Right lobe of liver (tissue), 6 donors: ENCODE data around the gene NOS1AP. TPM values are rescaled to one million over a fixed set of nuclear protein-coding genes. Genes with fewer than 3 reads are reported as not detected.
A peak's percentile ranks its signal among the peaks of the same experiment; 100 is the strongest.

Experiments used
- ATAC-seq, 4 donors: fragments of 200-7000 bp; cut with Tn5 transposase; one replicate each; pipeline ENCODE4 v1.9.1; 2020; ENCODE audit warnings: mild to moderate bottlenecking in 4 of 4, moderate library complexity in 4 of 4
- DNase-seq, 3 donors: peaks; one replicate each; pipeline ENCODE4 v3.0.0-alpha.2; 2020
- H3K27ac ChIP-seq, 3 donors: fragments of 200-600 bp; one replicate each; pipeline ENCODE4 v1.8.0; 2022
- H3K27me3 ChIP-seq, 2 donors: fragments of 200-600 bp; one replicate each; pipeline ENCODE4 v1.8.0; 2022
- H3K36me3 ChIP-seq, 4 donors: fragments of 200-600 bp; sonication (generic) in 1 of 4; one replicate each; pipeline versions ENCODE4 v1.5.1 to v1.8.0; 2017 to 2022; ENCODE audit warnings: control low read depth in 1 of 4
- H3K4me1 ChIP-seq, 4 donors: fragments of 200-600 bp; sonication (generic) in 1 of 4; one replicate each; pipeline versions ENCODE4 v1.5.1 to v1.8.0; 2017 to 2022; ENCODE audit warnings: control low read depth in 1 of 4
- H3K4me3 ChIP-seq, 3 donors: fragments of 200-600 bp; one replicate each; pipeline ENCODE4 v1.8.0; 2022
- H3K9me3 ChIP-seq, 4 donors: fragments of 200-600 bp; sonication (generic) in 1 of 4; one replicate each; pipeline versions ENCODE4 v1.5.1 to v1.8.0; 2017 to 2022; ENCODE audit warnings: control low read depth in 1 of 4
- POLR2A ChIP-seq: fragments of 450-650 bp; IDR thresholded peaks from one replicate; pipeline ENCODE4 v1.6.1; 2017; ENCODE audit warnings: antibody characterized with exemption, mild to moderate bottlenecking
- WGBS: methylation state at CpG from one replicate; pipeline ENCODE4 v1.1.6; 2018; ENCODE audit warnings: low coverage, low lambda C conversion rate; ENCODE audit not compliant: insufficient coverage; ENCODE audit errors: missing lambda C conversion rate; 5-methylcytosine and 5-hydroxymethylcytosine counted together
- intact Hi-C, 2 donors: fragments of 100-400 bp; cut with DNase I; formaldehyde crosslinking; loops; one replicate each; pipeline versions ENCODE4 v1.11.2 to v1.14.1; 2022
- total RNA-seq, 6 experiments: library from RNA; depleted of rRNA in 2 of 6; stranded (reverse); fragments of >200 nt in 2 of 6; fragmentation: NEBNext Ultra II Directional in 3 of 6; extraction: Animal tissue kit (Norgen Biotek cat#: 25700) in 3 of 6; gene quantifications; one replicate each; pipeline versions ENCODE4 v1.1.0 to v1.2.4, GENCODE V29; 2016 to 2023
- TF ChIP-seq, protein P1 (sequence below), 4 donors: fragments of 200-600 bp in 3 of 4; fragments of 450-650 bp in 1 of 4; IDR thresholded peaks; one replicate each; pipeline versions ENCODE4 v1.5.1 to v1.8.0; 2016 to 2022; ENCODE audit warnings: antibody characterized with exemption in 4 of 4, mild to moderate bottlenecking in 2 of 4
- donor health status: DM: no; HTN: yes; CAD: no.
- donor health status: DM: no; HTN: no; CAD: no.
- donor health status: DM: no; HTN: no; CAD: no.
- donor health status: DM: no; HTN: yes; CAD: no.
- donor health status: DM: no; HTN: yes; CAD: no.

The NOS1AP gene
- total RNA-seq, 6 experiments from 2014 or later = 4.7 to 24.8 (median 11.6) TPM

DNA sequence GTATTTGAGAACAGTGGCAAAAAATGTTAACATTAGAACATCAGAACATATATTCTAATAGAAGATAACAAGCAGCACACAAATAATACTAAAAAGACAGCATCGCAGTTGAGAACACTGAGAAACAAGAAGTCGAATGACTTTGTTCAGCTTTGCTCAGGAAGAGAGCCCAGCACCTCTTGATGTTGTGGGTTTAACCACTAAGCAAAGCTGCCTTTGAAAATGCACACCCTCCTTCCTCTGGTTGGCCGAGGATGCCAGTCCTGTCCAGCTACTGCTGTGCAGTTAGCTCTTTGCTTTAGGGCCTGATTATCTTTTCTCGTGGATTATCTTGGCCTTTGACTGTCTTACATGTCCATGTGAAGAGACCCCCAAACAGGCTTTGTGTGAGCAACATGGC lies 246.7 kb downstream of the NOS1AP start:
- TF ChIP-seq, protein P1, sequence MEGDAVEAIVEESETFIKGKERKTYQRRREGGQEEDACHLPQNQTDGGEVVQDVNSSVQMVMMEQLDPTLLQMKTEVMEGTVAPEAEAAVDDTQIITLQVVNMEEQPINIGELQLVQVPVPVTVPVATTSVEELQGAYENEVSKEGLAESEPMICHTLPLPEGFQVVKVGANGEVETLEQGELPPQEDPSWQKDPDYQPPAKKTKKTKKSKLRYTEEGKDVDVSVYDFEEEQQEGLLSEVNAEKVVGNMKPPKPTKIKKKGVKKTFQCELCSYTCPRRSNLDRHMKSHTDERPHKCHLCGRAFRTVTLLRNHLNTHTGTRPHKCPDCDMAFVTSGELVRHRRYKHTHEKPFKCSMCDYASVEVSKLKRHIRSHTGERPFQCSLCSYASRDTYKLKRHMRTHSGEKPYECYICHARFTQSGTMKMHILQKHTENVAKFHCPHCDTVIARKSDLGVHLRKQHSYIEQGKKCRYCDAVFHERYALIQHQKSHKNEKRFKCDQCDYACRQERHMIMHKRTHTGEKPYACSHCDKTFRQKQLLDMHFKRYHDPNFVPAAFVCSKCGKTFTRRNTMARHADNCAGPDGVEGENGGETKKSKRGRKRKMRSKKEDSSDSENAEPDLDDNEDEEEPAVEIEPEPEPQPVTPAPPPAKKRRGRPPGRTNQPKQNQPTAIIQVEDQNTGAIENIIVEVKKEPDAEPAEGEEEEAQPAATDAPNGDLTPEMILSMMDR (IDR thresholded peaks at IDR 0.05) = no peak
- no peak for TF ChIP-seq POLR2A
- Histone ChIP-seq H3K9me3 (no peaks in the 10 kb centered on the region), H3K27me3 (no peaks in the 10 kb centered on the region), H3K27ac (no peak overlapping the region), H3K4me1 (no peaks in the 10 kb centered on the region), H3K4me3 (no peak overlapping the region), H3K36me3 (no peaks in the 10 kb centered on the region)
- intact Hi-C loops = no loop called here
- ATAC-seq (no peak), DNase-seq (no peak)
- 87% methylated on average over 4 of the region's 4 CpGs for WGBS

DNA sequence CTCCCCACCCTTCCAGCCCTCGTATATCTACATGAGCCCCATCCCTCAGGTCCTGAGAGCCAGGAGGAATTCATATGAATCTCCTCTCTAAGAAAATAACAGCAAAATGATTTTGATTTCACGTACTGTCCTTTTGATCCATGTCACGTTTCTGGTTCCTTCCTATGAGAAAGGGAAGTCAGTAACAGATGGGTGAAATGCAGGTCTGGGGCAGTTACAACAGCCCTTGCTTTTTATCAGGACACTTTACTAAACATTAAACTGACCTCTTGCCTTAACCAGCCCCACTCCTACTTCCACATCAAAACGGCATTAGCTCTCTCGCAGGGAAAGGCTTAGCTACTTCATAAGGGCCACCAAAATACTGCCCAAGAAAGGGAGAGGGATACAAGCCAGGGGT lies 248.1 kb downstream of the NOS1AP start:
- DNase-seq (no peak), ATAC-seq (peak in 2 of 4 donors; percentile 50 to 55)
- Histone ChIP-seq H3K36me3 (no peaks in the 10 kb centered on the region), H3K27ac (no peak overlapping the region), H3K4me3 (no peak overlapping the region), H3K27me3 (no peaks in the 10 kb centered on the region), H3K9me3 (no peaks in the 10 kb centered on the region), H3K4me1 (no peaks in the 10 kb centered on the region)
- TF ChIP-seq POLR2A = no peak
- TF ChIP-seq, protein P1 (IDR thresholded peaks at IDR 0.05) = no peak
- intact Hi-C loops = no loop called here
- WGBS = 33% methylated on average over 5 of the region's 5 CpGs

- Histone ChIP-seq H3K9me3 (no peaks in the 10 kb centered on the region), H3K27ac (no peak overlapping the region), H3K27me3 (no peaks in the 10 kb centered on the region), H3K4me1 (no peaks in the 10 kb centered on the region), H3K36me3 (no peaks in the 10 kb centered on the region), H3K4me3 (no peak overlapping the region)
- TF ChIP-seq, protein P1 (IDR thresholded peaks at IDR 0.05) = no peak
- no peak for TF ChIP-seq POLR2A
- ATAC-seq = peak in 3 of 4 donors; percentile 14 to 42 (median 14)
- intact Hi-C loops = no loop called here
- 90% methylated on average over 9 of the region's 9 CpGs for WGBS
- DNase-seq = no peak
Measured at GRCh38 chr1:162319493-162320175, 250.1 kb downstream of the NOS1AP start.

DNA sequence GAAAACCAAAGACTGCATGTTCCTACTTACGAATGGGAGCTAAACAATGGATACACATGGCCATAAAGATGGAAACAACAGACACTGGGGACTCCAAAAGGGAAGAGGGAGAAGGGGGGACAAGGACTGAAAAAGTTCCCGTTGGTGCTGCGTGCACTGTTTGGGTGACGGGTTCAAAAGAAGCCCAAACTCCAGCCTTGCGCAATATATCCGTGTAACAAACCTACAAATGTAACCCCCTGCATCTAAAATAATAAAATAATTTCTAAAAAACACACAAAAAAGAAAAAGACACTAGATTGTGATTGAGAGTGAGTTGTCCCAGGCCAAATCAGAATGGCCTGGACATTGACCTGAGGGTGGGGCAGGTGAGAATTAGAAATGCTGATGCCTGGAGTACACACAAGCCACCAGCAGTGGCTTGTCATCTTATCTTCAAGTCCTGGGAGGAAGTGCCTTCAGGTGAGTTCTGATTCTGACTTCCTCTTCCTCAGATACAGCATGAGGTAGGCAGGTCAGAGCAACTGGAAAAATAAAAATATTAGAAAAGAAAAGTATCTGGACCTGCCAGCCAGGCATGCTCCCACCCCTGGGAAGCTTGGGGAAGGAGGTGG lies 252.4 kb downstream of the NOS1AP start:
- H3K9me3 ChIP-seq = no peaks in the 10 kb centered on the region
- TF ChIP-seq, protein P1 (IDR thresholded peaks at IDR 0.05) = no peak
- no peak for TF ChIP-seq POLR2A
- 86% methylated on average over 6 of the region's 6 CpGs for WGBS
- DNase-seq (no peak), ATAC-seq (peak in 2 of 4 donors; percentile 30 to 39)
- intact Hi-C loops = no loop called here
- no peaks in the 10 kb centered on the region for H3K27me3 ChIP-seq
- H3K27ac ChIP-seq = no peak overlapping the region
- no peak overlapping the region for H3K4me3 ChIP-seq
- H3K36me3 ChIP-seq = no peaks in the 10 kb centered on the region
- H3K4me1 ChIP-seq = no peaks in the 10 kb centered on the region
